ENCODE data around the gene NACC2. TPM values are rescaled to one million over a fixed set of nuclear protein-coding genes. Genes with fewer than 3 reads are reported as not detected.

NACC2 gene
- total RNA-seq, 6 experiments from 2014 or later, result 10.9 to 25.8 (median 13.8) TPM

DNA sequence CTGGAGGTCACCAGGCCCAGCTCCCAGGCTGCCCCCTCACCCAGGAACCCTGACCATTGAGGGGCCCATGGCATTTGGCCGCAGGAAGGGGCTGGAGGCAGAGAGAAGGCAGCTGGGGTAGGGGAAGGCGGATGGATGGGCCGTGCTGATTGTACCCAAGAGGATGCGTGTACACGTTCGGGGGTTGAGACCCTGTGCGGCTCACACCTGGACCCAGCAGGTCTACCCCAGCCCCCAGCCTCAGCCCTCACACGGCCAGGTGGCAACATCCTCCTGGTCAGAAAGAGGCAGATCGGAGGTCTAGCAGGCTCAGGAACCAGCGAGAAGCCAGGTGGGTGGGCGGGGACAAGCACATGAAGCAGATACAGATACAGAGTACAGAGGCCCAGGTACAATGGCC is 33.7 kb downstream of the NACC2 start:
- no peak for ATAC-seq
- Histone ChIP-seq H3K4me3 (no peak overlapping the region), H3K27ac (no peak overlapping the region), H3K4me1 (no peaks in the 10 kb centered on the region), H3K27me3 (no peaks in the 10 kb centered on the region), H3K9me3 (no peaks in the 10 kb centered on the region), H3K36me3 (peaks cover 0 to 3% (median 0%) of the 10 kb centered on the region in 4 donors)
- peak in 1 of 3 donors; percentile 44 for DNase-seq
- intact Hi-C loops (cut with DNase I), result no loop called here
- no peak for TF ChIP-seq POLR2A (IDR thresholded peaks at IDR 0.05)
- TF ChIP-seq, protein P1, sequence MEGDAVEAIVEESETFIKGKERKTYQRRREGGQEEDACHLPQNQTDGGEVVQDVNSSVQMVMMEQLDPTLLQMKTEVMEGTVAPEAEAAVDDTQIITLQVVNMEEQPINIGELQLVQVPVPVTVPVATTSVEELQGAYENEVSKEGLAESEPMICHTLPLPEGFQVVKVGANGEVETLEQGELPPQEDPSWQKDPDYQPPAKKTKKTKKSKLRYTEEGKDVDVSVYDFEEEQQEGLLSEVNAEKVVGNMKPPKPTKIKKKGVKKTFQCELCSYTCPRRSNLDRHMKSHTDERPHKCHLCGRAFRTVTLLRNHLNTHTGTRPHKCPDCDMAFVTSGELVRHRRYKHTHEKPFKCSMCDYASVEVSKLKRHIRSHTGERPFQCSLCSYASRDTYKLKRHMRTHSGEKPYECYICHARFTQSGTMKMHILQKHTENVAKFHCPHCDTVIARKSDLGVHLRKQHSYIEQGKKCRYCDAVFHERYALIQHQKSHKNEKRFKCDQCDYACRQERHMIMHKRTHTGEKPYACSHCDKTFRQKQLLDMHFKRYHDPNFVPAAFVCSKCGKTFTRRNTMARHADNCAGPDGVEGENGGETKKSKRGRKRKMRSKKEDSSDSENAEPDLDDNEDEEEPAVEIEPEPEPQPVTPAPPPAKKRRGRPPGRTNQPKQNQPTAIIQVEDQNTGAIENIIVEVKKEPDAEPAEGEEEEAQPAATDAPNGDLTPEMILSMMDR (IDR thresholded peaks at IDR 0.05), result no peak
- 96% methylated on average over 11 of the region's 11 CpGs for WGBS (ENCODE audit: insufficient coverage, low coverage, low lambda C conversion rate, missing lambda C conversion rate)

DNA sequence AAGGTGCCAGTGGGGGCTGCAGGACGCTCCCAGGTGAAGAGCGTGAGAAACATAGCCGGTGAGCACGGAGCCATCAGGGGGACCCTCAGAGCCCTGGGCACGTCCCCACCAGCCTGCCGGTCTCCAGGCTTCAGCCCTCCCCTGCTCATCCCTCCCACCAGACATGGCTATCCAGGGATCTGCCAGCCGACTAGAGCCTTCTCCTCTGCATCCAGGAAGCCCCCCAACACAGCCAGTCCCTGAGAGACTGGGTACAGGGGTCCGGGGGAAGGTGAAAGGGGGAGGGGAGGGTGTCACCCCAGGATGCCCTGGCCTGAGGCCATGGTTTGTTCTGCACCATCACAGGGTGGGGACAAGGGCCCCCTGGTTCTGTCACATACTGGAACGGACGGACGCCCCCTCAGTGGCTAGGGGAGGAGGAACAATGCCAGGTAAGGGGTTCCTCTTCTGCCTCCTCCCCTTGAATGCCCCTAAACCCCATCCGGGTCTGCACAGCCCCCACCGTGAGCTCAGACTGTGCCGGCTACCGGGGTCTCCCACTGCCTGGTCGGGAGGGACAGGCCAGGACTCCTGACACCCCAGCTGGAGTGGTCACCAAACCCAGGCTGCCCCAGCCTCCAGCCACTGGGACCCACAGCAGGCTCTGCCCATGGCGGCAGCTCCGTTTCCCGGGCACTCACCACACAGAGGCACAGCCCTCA is 34.3 kb downstream of the NACC2 start:
- TF ChIP-seq, protein P1 (IDR thresholded peaks at IDR 0.05), result no peak
- no peak for TF ChIP-seq POLR2A (IDR thresholded peaks at IDR 0.05)
- no peak overlapping the region for H3K4me3 ChIP-seq
- no peak overlapping the region for H3K27ac ChIP-seq
- DNase-seq (peak in 1 of 3 donors; percentile 44), ATAC-seq (peak in 1 of 4 donors; percentile 10)
- intact Hi-C loops (cut with DNase I), result no loop called here
- no peaks in the 10 kb centered on the region for H3K4me1 ChIP-seq
- WGBS (ENCODE audit: insufficient coverage, low coverage, low lambda C conversion rate, missing lambda C conversion rate), result 30% methylated on average over 2 of the region's 19 CpGs
- peaks cover 0 to 3% (median 0%) of the 10 kb centered on the region in 4 donors for H3K36me3 ChIP-seq
- H3K9me3 ChIP-seq, result no peaks in the 10 kb centered on the region
- H3K27me3 ChIP-seq, result no peaks in the 10 kb centered on the region

DNA sequence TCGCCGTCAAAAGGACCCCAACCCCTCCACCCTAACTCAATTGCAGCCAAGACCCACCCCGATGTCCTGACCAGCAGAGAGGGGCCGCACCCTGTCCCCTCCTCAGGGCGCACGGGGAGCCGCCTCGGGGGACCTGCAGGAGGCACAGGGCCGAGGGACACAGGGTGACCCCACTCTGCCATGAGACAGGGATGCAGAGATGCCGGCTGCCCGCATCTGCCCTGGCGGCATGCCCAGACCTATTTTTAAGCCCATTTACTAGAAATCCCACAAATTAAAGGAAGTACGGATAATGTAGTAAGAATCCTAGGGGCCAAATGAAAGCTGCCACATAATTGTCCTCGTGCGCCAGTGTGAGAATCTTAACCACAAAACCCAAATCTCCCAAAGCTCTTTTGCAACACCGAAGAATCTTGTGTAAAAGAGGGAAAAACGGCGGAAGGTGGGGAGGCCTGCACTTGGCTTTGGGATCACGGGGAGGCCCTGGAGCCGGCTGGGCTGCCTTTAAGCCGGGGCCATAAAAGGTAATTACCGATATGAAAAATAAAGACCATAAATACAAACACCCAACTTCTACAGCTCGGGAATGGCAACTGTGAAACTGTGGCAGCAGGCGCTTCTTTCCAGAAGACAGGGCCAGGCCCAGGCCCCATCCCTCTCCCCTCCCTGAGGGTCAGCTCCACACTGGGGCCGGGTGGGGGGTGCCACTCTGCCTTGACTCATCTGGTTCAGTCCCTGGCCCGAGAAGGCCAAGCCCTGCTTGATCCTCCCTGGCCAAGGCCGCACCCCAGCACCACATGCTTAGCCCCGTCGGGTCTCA is 35.0 kb downstream of the NACC2 start:
- no peaks in the 10 kb centered on the region for H3K4me1 ChIP-seq
- 67% methylated on average over 18 of the region's 29 CpGs for WGBS (ENCODE audit: insufficient coverage, low coverage, low lambda C conversion rate, missing lambda C conversion rate)
- TF ChIP-seq POLR2A (IDR thresholded peaks at IDR 0.05), result no peak
- TF ChIP-seq, protein P1 (IDR thresholded peaks at IDR 0.05), result no peak
- H3K27ac ChIP-seq, result no peak overlapping the region
- H3K36me3 ChIP-seq, result peaks cover 0 to 3% (median 0%) of the 10 kb centered on the region in 4 donors
- intact Hi-C loops (cut with DNase I), result no loop called here
- no peak overlapping the region for H3K4me3 ChIP-seq
- no peaks in the 10 kb centered on the region for H3K27me3 ChIP-seq
- DNase-seq (peak in 1 of 3 donors; percentile 45), ATAC-seq (peak in 1 of 4 donors; percentile 10)
- no peaks in the 10 kb centered on the region for H3K9me3 ChIP-seq

DNA sequence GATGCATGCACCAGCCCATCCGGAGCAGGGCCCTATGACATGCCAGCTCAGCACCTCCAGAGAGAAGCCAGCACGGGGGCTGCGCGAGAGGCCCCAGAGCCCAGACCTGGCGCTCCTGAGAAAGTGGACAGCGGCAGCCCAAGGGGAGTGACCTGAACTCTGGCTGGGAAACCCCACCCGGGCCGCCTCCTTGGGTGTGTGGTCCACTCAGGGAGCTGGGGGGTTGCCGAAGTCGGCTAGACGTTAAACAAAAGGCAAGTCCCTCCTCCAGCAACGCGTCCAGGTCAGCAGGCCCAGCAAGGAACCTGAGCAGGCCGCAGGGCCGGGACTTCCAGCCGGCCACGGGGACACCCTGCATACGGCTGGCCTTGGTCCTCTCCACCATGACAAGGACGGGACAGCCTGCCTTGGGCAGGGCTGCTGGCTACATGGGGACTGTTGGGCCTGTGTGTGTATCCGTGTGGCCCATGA is 35.7 kb downstream of the NACC2 start:
- DNase-seq, result no peak
- Histone ChIP-seq H3K36me3 (peaks cover 0 to 3% (median 0%) of the 10 kb centered on the region in 4 donors), H3K27me3 (no peaks in the 10 kb centered on the region), H3K9me3 (no peaks in the 10 kb centered on the region), H3K4me1 (no peaks in the 10 kb centered on the region), H3K27ac (no peak overlapping the region), H3K4me3 (no peak overlapping the region)
- intact Hi-C loops (cut with DNase I), result no loop called here
- ATAC-seq, result peak in 1 of 4 donors; percentile 10
- WGBS (ENCODE audit: insufficient coverage, low coverage, low lambda C conversion rate, missing lambda C conversion rate), result no CpG with 5 or more reads among the region's 20 CpGs
- TF ChIP-seq POLR2A (IDR thresholded peaks at IDR 0.05), result no peak
- TF ChIP-seq, protein P1 (IDR thresholded peaks at IDR 0.05), result no peak

Measured in right lobe of liver (tissue), 6 donors.